ENCODE results near the gene PAPOLG.

The PAPOLG gene

GRCh38 chr2:60827369-60827768, 71.3 kb downstream of the PAPOLG start:
- Histone ChIP-seq H3K27me3 (ENCODE audit: control insufficient read depth, insufficient read depth, low read length) (no peaks in the 10 kb centered on the region), H3K79me2 (no peaks in the 10 kb centered on the region), H3K27ac (no peak overlapping the region), H2AFZ (no peak overlapping the region), H3K4me2 (ENCODE audit: low read length) (no peak overlapping the region), H3K36me3 (ENCODE audit: control insufficient read depth, insufficient read depth, low read length) (no peaks in the 10 kb centered on the region), H3K9me3 (ENCODE audit: control insufficient read depth, low read length) (no peaks in the 10 kb centered on the region), H3K4me3 (ENCODE audit: low read depth, low read length) (no peak overlapping the region), H3K4me1 (peaks cover 16% of the 10 kb centered on the region), H3K9ac (no peak overlapping the region)
- TF ChIP-seq, protein P1, sequence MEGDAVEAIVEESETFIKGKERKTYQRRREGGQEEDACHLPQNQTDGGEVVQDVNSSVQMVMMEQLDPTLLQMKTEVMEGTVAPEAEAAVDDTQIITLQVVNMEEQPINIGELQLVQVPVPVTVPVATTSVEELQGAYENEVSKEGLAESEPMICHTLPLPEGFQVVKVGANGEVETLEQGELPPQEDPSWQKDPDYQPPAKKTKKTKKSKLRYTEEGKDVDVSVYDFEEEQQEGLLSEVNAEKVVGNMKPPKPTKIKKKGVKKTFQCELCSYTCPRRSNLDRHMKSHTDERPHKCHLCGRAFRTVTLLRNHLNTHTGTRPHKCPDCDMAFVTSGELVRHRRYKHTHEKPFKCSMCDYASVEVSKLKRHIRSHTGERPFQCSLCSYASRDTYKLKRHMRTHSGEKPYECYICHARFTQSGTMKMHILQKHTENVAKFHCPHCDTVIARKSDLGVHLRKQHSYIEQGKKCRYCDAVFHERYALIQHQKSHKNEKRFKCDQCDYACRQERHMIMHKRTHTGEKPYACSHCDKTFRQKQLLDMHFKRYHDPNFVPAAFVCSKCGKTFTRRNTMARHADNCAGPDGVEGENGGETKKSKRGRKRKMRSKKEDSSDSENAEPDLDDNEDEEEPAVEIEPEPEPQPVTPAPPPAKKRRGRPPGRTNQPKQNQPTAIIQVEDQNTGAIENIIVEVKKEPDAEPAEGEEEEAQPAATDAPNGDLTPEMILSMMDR (IDR thresholded peaks at IDR 0.05) = no peak

DNA sequence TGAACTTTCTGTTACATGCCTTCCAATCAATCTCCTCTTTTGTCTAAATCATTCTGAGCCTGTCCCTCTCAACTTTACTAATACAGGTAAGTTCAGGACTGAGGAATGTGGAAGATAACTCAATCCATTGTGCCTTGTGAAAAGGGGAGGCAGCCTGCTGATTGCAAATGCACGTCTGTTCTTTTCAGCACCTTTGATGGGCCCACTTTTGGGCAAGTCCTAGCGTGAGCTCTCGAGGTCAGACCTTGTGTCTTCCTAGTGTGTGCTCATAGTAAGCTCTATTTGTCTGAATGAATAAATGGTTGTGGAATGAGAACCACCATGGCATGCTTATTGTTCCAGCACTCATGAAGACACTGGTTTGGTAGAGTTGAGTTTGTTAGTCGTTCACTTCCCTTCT, 74.9 kb downstream of the PAPOLG start:
- Histone ChIP-seq H3K27ac (no peak overlapping the region), H3K9ac (no peak overlapping the region), H2AFZ (no peak overlapping the region), H3K27me3 (ENCODE audit: control insufficient read depth, insufficient read depth, low read length) (no peaks in the 10 kb centered on the region), H3K79me2 (no peaks in the 10 kb centered on the region), H3K4me3 (ENCODE audit: low read depth, low read length) (no peak overlapping the region), H3K36me3 (ENCODE audit: control insufficient read depth, insufficient read depth, low read length) (no peaks in the 10 kb centered on the region), H3K4me1 (peaks cover 6% of the 10 kb centered on the region), H3K4me2 (ENCODE audit: low read length) (no peak overlapping the region), H3K9me3 (ENCODE audit: control insufficient read depth, low read length) (no peaks in the 10 kb centered on the region)
- TF ChIP-seq, protein P1 (IDR thresholded peaks at IDR 0.05) = no peak

DNA sequence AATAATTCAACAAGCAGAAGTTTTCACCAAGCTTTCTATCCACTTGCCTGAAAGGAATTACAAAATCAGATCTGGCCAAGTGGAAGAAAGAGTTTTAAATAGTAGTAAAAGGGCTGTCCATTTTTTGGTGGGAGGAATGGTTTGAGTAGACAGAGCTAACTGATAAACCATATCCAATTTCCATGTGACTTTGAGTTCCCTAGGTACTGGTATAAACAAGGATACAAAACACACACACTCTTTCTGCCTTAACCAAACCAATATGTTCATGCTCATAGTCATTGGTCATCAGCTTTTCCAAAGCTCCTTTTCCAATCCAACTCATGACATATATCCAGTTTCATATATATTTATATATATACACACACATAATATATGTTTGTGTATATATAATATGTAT, 75.9 kb downstream of the PAPOLG start:
- no peaks in the 10 kb centered on the region for H3K9me3 ChIP-seq (ENCODE audit: control insufficient read depth, low read length)
- no peaks in the 10 kb centered on the region for H3K27me3 ChIP-seq (ENCODE audit: control insufficient read depth, insufficient read depth, low read length)
- H3K79me2 ChIP-seq = no peaks in the 10 kb centered on the region
- no peaks in the 10 kb centered on the region for H3K4me1 ChIP-seq
- no peak overlapping the region for H3K4me3 ChIP-seq (ENCODE audit: low read depth, low read length)
- TF ChIP-seq, protein P1 (IDR thresholded peaks at IDR 0.05) = no peak
- no peak overlapping the region for H3K27ac ChIP-seq
- H2AFZ ChIP-seq = no peak overlapping the region
- H3K4me2 ChIP-seq (ENCODE audit: low read length) = no peak overlapping the region
- no peaks in the 10 kb centered on the region for H3K36me3 ChIP-seq (ENCODE audit: control insufficient read depth, insufficient read depth, low read length)
- H3K9ac ChIP-seq = no peak overlapping the region

GRCh38 chr2:60832621-60833020, 76.6 kb downstream of the PAPOLG start:
- no peaks in the 10 kb centered on the region for H3K4me1 ChIP-seq
- H2AFZ ChIP-seq = no peak overlapping the region
- H3K36me3 ChIP-seq (ENCODE audit: control insufficient read depth, insufficient read depth, low read length) = no peaks in the 10 kb centered on the region
- no peaks in the 10 kb centered on the region for H3K9me3 ChIP-seq (ENCODE audit: control insufficient read depth, low read length)
- no peak overlapping the region for H3K4me2 ChIP-seq (ENCODE audit: low read length)
- no peak overlapping the region for H3K4me3 ChIP-seq (ENCODE audit: low read depth, low read length)
- no peaks in the 10 kb centered on the region for H3K79me2 ChIP-seq
- H3K27ac ChIP-seq = no peak overlapping the region
- H3K9ac ChIP-seq = no peak overlapping the region
- TF ChIP-seq, protein P1 (IDR thresholded peaks at IDR 0.05) = no peak
- no peaks in the 10 kb centered on the region for H3K27me3 ChIP-seq (ENCODE audit: control insufficient read depth, insufficient read depth, low read length)

DNA sequence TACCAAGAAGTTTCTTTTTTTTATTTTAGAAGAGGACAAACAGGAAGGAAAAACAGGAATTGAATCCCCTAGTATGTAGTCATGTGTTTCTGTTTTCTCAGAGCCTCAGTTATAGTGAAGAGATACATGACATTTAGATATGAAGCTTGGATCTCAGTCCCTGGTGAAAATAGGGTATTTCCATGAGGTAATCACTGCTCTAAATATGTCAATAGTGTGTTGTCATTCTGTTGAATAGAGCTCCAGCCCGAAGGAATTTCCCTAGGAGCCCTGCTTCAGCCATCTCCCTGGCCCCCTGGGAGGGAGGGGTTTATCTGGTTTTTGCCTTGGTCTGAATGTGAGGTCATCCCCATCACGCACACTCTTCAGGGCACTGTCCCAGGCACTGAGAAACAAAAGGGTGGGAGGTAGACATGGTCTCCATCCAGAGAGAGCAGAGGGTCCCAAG, 78.2 kb downstream of the PAPOLG start:
- TF ChIP-seq, protein P1 (IDR thresholded peaks at IDR 0.05) = no peak

More for the DNA sequence above, 78.2 kb downstream of the PAPOLG start:
- Histone ChIP-seq H3K4me1 (no peaks in the 10 kb centered on the region), H3K79me2 (no peaks in the 10 kb centered on the region), H3K9me3 (ENCODE audit: control insufficient read depth, low read length) (no peaks in the 10 kb centered on the region), H3K27me3 (ENCODE audit: control insufficient read depth, insufficient read depth, low read length) (no peaks in the 10 kb centered on the region), H3K4me3 (ENCODE audit: low read depth, low read length) (no peak overlapping the region), H3K4me2 (ENCODE audit: low read length) (no peak overlapping the region), H3K27ac (no peak overlapping the region), H3K9ac (no peak overlapping the region), H3K36me3 (ENCODE audit: control insufficient read depth, insufficient read depth, low read length) (no peaks in the 10 kb centered on the region), H2AFZ (no peak overlapping the region)

Measured in parathyroid adenoma (tissue), 2 donors.